Gastroesophageal sphincter (tissue), 4 donors: Measurements from ENCODE around the gene EMP2. TPM values are rescaled to one million over a fixed set of nuclear protein-coding genes. Genes with fewer than 3 reads are reported as not detected.
"Not testable (repeated sequence)": the region's sequence is repeated elsewhere in the genome, so short reads cannot be mapped to it uniquely, and the experiment has no call there.

ENCODE experiments used
- ATAC-seq: fragments of 150-250 bp; one replicate; pipeline ENCODE4 v1.9.1; 2016; ENCODE audit warnings: mild to moderate bottlenecking, moderate library complexity
- H3K27ac ChIP-seq, 4 donors: fragments of 200-600 bp; sonication (generic) in 3 of 4; 1 replicate in 3 of 4; 2 replicates in 1 of 4; pipeline ENCODE4 v1.5.1; 2016 to 2019
- H3K27me3 ChIP-seq: fragments of 200-600 bp; sonication (generic); one replicate; pipeline ENCODE4 v1.5.1; 2019
- H3K36me3 ChIP-seq, 2 donors: fragments of 200-600 bp; sonication (generic); one replicate each; pipeline ENCODE4 v1.5.1; 2019; ENCODE audit warnings: control low read depth in 1 of 2
- H3K4me1 ChIP-seq, 3 donors: fragments of 200-600 bp; sonication (generic); 1 replicate in 2 of 3; 2 replicates in 1 of 3; pipeline ENCODE4 v1.5.1; 2016 to 2019; ENCODE audit warnings: control low read depth in 2 of 3
- H3K4me3 ChIP-seq, 2 donors: fragments of 200-600 bp; sonication (generic); one replicate each; pipeline ENCODE4 v1.5.1; 2019; ENCODE audit warnings: mild to moderate bottlenecking in 1 of 2, moderate library complexity in 1 of 2
- H3K9me3 ChIP-seq, 3 donors: fragments of 200-600 bp; sonication (generic); one replicate each; pipeline ENCODE4 v1.5.1; 2017 to 2019; ENCODE audit warnings: control low read depth in 2 of 3
- CTCF ChIP-seq, 4 experiments: fragments of 200-600 bp in 2 of 4; fragments of 450-650 bp in 2 of 4; sonication (generic) in 1 of 4; IDR thresholded peaks; one replicate each; pipeline ENCODE4 v1.5.1; 2017 to 2019; ENCODE audit warnings: antibody characterized with exemption in 4 of 4, mild to moderate bottlenecking in 2 of 4, moderate library complexity in 2 of 4
- EP300 ChIP-seq: sonication (generic); formaldehyde crosslinking; IDR thresholded peaks from one replicate; pipeline ENCODE4 v1.6.1; 2017; ENCODE audit warnings: antibody characterized with exemption, mild to moderate bottlenecking
- POLR2A ChIP-seq, 2 donors: fragments of 450-650 bp; IDR thresholded peaks; one replicate each; pipeline ENCODE4 v1.6.1; 2017; ENCODE audit warnings: antibody characterized with exemption in 2 of 2, mild to moderate bottlenecking in 2 of 2, moderate library complexity in 1 of 2
- POLR2AphosphoS5 ChIP-seq: sonication (generic); formaldehyde crosslinking; IDR thresholded peaks from one replicate; pipeline ENCODE4 v1.6.1; 2017; ENCODE audit warnings: antibody characterized with exemption
- WGBS, 2 donors: methylation state at CpG; one replicate each; pipeline ENCODE4 v1.1.5; 2018; ENCODE audit warnings: low coverage in 1 of 2; 5-methylcytosine and 5-hydroxymethylcytosine counted together
- total RNA-seq, 4 donors: library from RNA; depleted of rRNA; stranded (reverse); fragments of >200 nt; gene quantifications; one replicate each; pipeline ENCODE4 v1.1.0, GENCODE V29; 2016

EMP2 gene
- total RNA-seq, 4 donors from 2014 or later, result 52.8 to 94.7 (median 69.7) TPM

- Histone ChIP-seq H3K27ac (no peak overlapping the region), H3K27me3 (peaks cover 14% of the 10 kb centered on the region), H3K4me3 (no peak overlapping the region), H3K4me1 (peaks cover 0 to 9% (median 0%) of the 10 kb centered on the region in 3 donors), H3K36me3 (no peaks in the 10 kb centered on the region), H3K9me3 (no peaks in the 10 kb centered on the region)
- 87 to 100% methylated on average over 2 to 3 of the region's 3 CpGs for WGBS, 2 donors
- no peak for ATAC-seq
- no peak for TF ChIP-seq POLR2AphosphoS5
- TF ChIP-seq EP300, result no peak
- TF ChIP-seq POLR2A (IDR thresholded peaks at IDR 0.05), result no peak
- TF ChIP-seq CTCF (IDR thresholded peaks at IDR 0.05), result no peak
Observed at GRCh38 chr16:10623059-10623458, 42.7 kb upstream of the EMP2 start.

GRCh38 chr16:10622036-10622921 lies 41.9 kb upstream of the EMP2 start:
- H3K27ac ChIP-seq, result no peak overlapping the region
- H3K27me3 ChIP-seq, result peaks cover 14% of the 10 kb centered on the region
- 70 to 76% methylated on average over 4 to 5 of the region's 19 CpGs for WGBS, 2 donors
- H3K4me3 ChIP-seq, result no peak overlapping the region
- TF ChIP-seq POLR2A (IDR thresholded peaks at IDR 0.05) (no peak), POLR2AphosphoS5 (no peak), EP300 (no peak), CTCF (IDR thresholded peaks at IDR 0.05) (no peak)
- no peaks in the 10 kb centered on the region for H3K36me3 ChIP-seq
- peaks cover 0 to 16% (median 0%) of the 10 kb centered on the region in 3 donors for H3K4me1 ChIP-seq
- H3K9me3 ChIP-seq, result no peaks in the 10 kb centered on the region
- ATAC-seq, result no peak

- 92 to 93% methylated on average over 2 to 6 of the region's 7 CpGs for WGBS, 2 donors
- Histone ChIP-seq H3K27me3 (peaks cover 14% of the 10 kb centered on the region), H3K4me1 (peaks cover 0 to 25% (median 0%) of the 10 kb centered on the region in 3 donors)
- H3K9me3 ChIP-seq, H3K27ac ChIP-seq, H3K36me3 ChIP-seq, ATAC-seq, H3K4me3 ChIP-seq: not testable (repeated sequence)
Observed at GRCh38 chr16:10621216-10621949, 41.0 kb upstream of the EMP2 start.

GRCh38 chr16:10620120-10620519 lies 39.7 kb upstream of the EMP2 start:
- WGBS, 2 donors, result 75% methylated on average over 3 of the region's 6 CpGs; no CpG with 5 or more reads in 1 of the 2 donors
- peaks cover 14% of the 10 kb centered on the region for H3K27me3 ChIP-seq
- no peak overlapping the region for H3K4me3 ChIP-seq
- H3K4me1 ChIP-seq, result peaks cover 0 to 25% (median 0%) of the 10 kb centered on the region in 3 donors
- TF ChIP-seq POLR2AphosphoS5 (no peak), CTCF (IDR thresholded peaks at IDR 0.05) (no peak), POLR2A (IDR thresholded peaks at IDR 0.05) (no peak), EP300 (no peak)
- H3K36me3 ChIP-seq, result no peaks in the 10 kb centered on the region
- H3K27ac ChIP-seq, result no peak overlapping the region
- ATAC-seq, result no peak
- H3K9me3 ChIP-seq, result no peaks in the 10 kb centered on the region

- H3K9me3 ChIP-seq, result no peaks in the 10 kb centered on the region
- peaks cover 0 to 25% (median 0%) of the 10 kb centered on the region in 3 donors for H3K4me1 ChIP-seq
- H3K27me3 ChIP-seq, result peaks cover 14% of the 10 kb centered on the region
- WGBS, 2 donors, result 35% methylated on average over 2 to 19 of the region's 25 CpGs
- peak overlapping the region in 1 of 4 donors; percentile 53 for H3K27ac ChIP-seq
- ATAC-seq, result no peak
- H3K4me3 ChIP-seq, result peak overlapping the region in 1 of 2 donors; percentile 8
- TF ChIP-seq CTCF (IDR thresholded peaks at IDR 0.05), result no peak
- TF ChIP-seq EP300, result no peak
- no peak for TF ChIP-seq POLR2AphosphoS5
- no peak for TF ChIP-seq POLR2A (IDR thresholded peaks at IDR 0.05)
- H3K36me3 ChIP-seq, result no peaks in the 10 kb centered on the region
Observed at GRCh38 chr16:10619271-10619849, 39.0 kb upstream of the EMP2 start.
